Neural cell (in vitro differentiated cells): ENCODE measurements around the gene ING5.

ENCODE experiments used
- CTCF ChIP-seq: fragments of 450-650 bp; IDR thresholded peaks from 2 replicates; pipeline ENCODE4 v1.5.1; 2014; ENCODE audit warnings: antibody characterized with exemption, mild to moderate bottlenecking, moderate library complexity; ENCODE audit not compliant: poor library complexity, severe bottlenecking
- EP300 ChIP-seq: fragments of 450-650 bp; conservative IDR thresholded peaks from 2 replicates; pipeline ENCODE4 v1.6.1; 2014; ENCODE audit warnings: antibody characterized with exemption, mild to moderate bottlenecking, moderate library complexity; ENCODE audit not compliant: poor library complexity, severe bottlenecking
- EZH2 ChIP-seq: fragments of 200-600, 300-800 bp; shearing (Covaris generic), sonication (generic); IDR thresholded peaks from 2 replicates; pipeline ENCODE4 v1.6.1; 2014; ENCODE audit warnings: antibody characterized with exemption, low read length, borderline replicate concordance, mild to moderate bottlenecking; ENCODE audit not compliant: insufficient read depth, poor library complexity, severe bottlenecking
- POLR2AphosphoS5 ChIP-seq: IDR thresholded peaks from 2 replicates; pipeline ENCODE4 v1.6.1; 2012
- RAD21 ChIP-seq: fragments of 450-650 bp; conservative IDR thresholded peaks from 2 replicates; pipeline ENCODE4 v1.6.1; 2014; ENCODE audit warnings: antibody characterized with exemption, mild to moderate bottlenecking, moderate library complexity
- SMC3 ChIP-seq: fragments of 450-650 bp; conservative IDR thresholded peaks from 2 replicates; pipeline ENCODE4 v1.6.1; 2014; ENCODE audit warnings: antibody characterized with exemption, mild to moderate bottlenecking, moderate library complexity; ENCODE audit not compliant: poor library complexity
- TAF1 ChIP-seq: IDR thresholded peaks from 2 replicates; pipeline ENCODE4 v1.6.1; 2012; ENCODE audit warnings: low read depth

GRCh38 chr2:241734208-241734466 lies 32.3 kb downstream of the ING5 start:
- peak; percentile 9 for TF ChIP-seq CTCF
- no peak for TF ChIP-seq SMC3
- TF ChIP-seq EP300: no peak
- TF ChIP-seq POLR2AphosphoS5: no peak
- no peak for TF ChIP-seq EZH2
- no peak for TF ChIP-seq TAF1
- no peak for TF ChIP-seq RAD21
